HCEC 1CT (cell line): ENCODE results near the gene PCDHAC2.

Source experiments
- DNase-seq: peaks from one replicate; pipeline ENCODE4 v3.0.0-alpha.2; 2017

PCDHAC2 gene, protein sequence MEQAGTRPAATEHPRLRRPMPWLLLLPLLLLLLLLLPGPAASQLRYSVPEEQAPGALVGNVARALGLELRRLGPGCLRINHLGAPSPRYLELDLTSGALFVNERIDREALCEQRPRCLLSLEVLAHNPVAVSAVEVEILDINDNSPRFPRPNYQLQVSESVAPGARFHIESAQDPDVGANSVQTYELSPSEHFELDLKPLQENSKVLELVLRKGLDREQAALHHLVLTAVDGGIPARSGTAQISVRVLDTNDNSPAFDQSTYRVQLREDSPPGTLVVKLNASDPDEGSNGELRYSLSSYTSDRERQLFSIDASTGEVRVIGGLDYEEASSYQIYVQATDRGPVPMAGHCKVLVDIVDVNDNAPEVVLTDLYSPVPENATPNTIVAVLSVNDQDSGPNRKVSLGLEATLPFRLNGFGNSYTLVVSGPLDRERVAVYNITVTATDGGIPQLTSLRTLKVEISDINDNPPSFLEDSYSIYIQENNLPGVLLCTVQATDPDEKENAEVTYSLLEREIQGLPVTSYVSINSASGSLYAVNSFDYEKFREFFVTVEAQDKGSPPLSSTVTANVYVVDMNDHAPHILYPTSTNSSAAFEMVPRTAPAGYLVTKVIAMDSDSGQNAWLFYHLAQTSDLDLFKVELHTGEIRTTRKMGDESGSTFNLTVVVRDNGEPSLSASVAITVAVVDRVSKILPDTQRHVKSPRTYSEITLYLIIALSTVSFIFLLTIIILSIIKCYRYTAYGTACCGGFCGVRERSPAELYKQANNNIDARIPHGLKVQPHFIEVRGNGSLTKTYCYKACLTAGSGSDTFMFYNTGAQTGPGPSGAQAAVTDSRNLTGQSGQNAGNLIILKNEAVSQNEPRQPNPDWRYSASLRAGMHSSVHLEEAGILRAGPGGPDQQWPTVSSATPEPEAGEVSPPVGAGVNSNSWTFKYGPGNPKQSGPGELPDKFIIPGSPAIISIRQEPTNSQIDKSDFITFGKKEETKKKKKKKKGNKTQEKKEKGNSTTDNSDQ

GRCh38 chr5:140966293-140967225, at the start of gene PCDHAC2:
PCDHAC2 (plus strand) TSS chr5:140966476; CDS start chr5:140966767, 291 bp downstream.
- no peak for DNase-seq

DNA sequence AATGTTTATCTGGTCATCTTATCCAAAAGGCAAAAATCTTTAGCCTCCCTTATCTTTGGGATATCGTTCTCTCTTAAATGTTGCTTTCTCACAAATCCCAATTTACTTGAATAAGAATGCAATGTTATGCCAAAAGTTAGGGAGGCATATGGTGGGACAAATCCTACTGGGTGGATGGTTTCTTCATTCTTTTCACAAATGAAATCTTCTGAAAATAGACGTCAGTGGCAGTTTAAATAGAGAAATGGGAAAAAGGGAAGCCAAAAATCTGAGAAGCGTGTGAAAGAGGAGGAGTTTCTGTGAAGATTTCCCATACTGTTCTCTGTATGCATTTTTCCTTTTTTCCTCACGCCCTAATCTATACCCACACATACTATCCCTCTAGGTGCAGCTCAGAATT, 42.7 kb upstream of the PCDHAC2 start:
- DNase-seq: no peak

GRCh38 chr5:140925806-140926442, 40.4 kb upstream of the PCDHAC2 start, which contains the start of gene PCDHAC1:
PCDHAC1 (plus strand) TSS chr5:140926299; CDS start chr5:140926893, 594 bp downstream.
- DNase-seq: no peak

DNA sequence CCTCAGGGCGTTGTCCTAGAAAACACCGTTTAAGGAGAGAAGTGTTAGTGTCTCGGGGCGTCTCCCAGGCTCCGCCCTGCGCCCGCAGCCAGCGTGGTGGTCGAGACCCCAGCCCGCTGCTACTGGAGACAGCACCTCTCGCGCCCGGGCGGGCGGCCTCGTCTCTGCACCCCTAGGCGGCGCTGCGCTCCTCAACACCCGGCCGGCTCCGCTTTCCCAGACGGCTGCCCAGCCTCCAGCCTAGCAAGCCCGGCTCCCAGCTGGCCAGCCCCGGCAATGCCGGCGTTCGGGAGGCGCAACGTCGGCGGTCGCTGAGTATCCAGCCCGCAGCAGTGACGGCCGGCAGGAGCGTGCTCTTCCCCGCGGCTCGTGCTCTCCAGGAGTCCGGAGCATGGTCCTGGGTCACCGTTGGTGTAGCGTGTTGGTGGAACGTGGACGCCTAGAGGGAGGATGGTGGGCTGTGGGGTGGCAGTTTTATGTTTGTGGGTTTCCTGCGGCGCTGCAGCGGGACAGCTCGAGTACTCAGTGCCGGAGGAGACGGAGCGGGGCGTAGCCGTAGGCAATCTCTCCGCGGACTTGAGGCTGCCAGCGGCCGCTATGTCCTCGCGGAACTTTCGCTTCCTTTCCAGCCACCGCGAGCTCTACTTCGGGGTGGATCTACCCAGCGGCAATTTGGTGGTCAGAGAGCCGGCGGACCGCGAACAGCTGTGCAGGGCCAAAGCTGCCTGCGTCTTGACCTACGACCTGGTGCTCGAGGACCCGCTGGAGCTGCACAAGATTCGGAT, 39.6 kb upstream of the PCDHAC2 start:
- DNase-seq: no peak

DNA sequence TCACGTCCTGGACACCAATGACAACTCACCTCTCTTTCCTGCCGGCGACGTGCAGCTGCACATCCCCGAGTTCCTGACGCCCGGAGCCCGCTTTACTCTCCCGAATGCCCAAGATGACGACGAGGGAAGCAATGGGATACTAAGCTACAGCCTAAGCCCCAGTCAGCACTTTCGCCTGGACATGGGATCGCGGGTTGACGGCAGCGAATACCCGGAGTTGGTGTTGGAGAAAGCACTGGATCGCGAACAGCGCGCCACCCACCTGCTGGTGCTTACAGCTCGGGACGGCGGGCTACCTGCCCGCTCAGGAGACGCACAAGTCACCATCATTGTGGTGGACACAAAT, 39.1 kb upstream of the PCDHAC2 start:
- DNase-seq: no peak

DNA sequence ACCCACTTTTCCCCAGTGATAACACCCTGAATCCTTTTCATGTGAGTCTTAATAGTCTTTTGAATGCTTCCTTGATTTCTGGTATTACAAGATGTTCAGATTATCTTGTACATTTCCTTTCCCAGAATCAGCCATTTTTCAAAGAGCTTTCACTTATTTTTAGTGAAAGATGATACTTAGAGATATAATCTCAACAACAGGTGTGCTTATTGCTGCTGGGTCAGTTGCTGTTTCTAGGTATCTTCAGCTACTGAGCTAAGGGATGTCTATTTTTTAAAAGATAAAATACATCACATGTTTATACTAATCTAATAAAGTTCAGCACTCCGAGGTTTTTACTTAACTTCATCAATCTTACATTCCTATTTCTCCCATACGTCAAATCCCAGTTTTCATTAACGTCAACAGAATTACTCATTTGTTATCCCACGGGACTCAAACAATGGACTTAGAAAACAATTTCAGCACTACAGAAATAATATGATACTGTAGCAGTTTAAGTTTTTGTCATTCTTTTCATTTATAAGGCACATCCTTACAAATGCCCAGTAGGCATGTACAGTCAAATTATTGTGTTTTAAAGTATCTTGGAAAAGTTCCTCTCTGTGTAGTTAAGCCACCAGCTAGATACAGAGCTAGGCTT, 31.2 kb upstream of the PCDHAC2 start:
- no peak for DNase-seq

GRCh38 chr5:140946578-140946977, 19.7 kb upstream of the PCDHAC2 start:
- no peak for DNase-seq

- no peak for DNase-seq
Measured at GRCh38 chr5:140951636-140952035, 14.6 kb upstream of the PCDHAC2 start.

- DNase-seq: no peak
Measured at GRCh38 chr5:140953234-140953633, 13.0 kb upstream of the PCDHAC2 start.

- DNase-seq: no peak
Measured at GRCh38 chr5:140962190-140962589, 4.1 kb upstream of the PCDHAC2 start.

- DNase-seq: no peak
Measured at GRCh38 chr5:140964356-140964755, 1.9 kb upstream of the PCDHAC2 start.

DNA sequence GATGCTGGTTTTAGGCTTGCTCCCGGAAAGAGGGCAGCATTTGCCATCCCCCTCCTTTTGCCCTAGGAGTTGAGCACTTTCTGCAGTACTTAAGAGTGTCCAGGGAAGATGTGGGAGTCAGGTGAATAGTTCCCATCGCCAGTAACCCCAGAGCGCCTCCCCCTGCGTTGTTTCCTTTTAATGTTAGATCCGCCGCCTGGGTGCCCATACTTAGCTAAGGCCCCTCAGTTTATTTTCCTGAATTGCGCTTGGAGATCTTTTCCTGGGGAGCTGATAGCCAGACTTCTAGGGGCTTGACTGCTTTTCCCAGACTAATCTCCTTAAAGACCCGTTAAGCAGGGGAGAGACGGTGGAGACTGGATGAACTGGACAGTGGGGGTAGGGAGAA, 377 bp upstream of the PCDHAC2 start:
- DNase-seq: no peak

GRCh38 chr5:140967226-140967893, 1.1 kb downstream of the PCDHAC2 start:
- DNase-seq: no peak

DNA sequence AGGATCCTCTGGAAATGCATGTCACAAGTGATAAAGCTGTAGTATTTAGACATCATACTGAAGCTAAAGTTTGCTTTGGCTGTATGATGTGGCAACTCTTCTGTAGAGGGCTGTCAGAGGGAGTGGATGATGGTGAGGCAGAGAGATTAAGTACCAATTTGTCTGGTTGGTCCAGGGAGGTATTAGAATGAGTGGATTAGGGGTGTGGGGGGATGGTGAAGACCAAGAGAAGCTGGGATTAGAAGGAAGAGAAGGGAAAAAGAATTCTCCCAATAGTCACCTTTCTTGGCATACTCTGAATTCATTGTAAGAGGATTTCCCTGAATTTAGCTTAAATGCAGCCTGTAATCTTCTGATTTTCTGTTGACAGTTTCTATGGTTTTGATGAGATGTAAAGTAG, 3.6 kb downstream of the PCDHAC2 start:
- no peak for DNase-seq

DNA sequence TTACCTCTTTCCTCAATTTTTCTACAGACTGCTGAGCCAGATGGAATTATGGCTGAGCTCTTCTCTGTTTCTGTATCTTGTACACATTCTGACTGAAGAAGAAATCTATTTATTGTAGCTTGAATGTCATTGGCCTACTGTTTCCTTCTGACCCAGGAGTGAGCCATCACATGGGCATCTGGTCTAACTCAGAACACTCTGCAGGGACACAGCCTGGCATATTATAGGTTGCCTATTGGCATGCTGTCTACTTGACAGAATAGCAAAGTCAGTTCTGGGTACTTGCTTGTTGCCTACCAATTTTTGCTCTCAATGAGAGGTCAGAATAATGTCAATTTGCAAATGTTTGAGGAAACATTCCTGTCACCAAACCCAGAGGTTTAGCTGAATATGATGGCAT, 7.3 kb downstream of the PCDHAC2 start:
- no peak for DNase-seq

GRCh38 chr5:140977003-140977402, 10.7 kb downstream of the PCDHAC2 start:
- DNase-seq: no peak

DNA sequence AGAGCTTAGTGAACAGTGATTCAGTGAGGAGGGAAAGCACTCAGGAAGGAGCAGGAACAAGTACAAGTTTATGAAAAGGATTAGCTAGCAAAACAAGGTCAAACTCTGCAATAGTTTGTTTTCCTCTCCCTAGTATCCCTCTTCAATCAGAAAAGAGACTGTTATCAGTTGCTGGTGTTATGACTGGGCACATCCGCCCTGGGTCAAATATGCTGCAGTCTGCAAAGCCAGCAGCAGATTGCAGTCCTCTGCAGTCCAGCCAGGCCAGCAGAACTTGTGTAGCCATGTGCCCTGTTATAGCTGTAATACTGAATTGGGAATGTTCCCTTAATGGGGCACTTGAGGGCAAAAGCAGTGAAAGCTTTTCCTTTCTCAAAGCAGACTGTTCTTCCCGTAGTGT, 12.0 kb downstream of the PCDHAC2 start:
- DNase-seq: no peak

GRCh38 chr5:140978983-140979382, 12.7 kb downstream of the PCDHAC2 start:
- no peak for DNase-seq

DNA sequence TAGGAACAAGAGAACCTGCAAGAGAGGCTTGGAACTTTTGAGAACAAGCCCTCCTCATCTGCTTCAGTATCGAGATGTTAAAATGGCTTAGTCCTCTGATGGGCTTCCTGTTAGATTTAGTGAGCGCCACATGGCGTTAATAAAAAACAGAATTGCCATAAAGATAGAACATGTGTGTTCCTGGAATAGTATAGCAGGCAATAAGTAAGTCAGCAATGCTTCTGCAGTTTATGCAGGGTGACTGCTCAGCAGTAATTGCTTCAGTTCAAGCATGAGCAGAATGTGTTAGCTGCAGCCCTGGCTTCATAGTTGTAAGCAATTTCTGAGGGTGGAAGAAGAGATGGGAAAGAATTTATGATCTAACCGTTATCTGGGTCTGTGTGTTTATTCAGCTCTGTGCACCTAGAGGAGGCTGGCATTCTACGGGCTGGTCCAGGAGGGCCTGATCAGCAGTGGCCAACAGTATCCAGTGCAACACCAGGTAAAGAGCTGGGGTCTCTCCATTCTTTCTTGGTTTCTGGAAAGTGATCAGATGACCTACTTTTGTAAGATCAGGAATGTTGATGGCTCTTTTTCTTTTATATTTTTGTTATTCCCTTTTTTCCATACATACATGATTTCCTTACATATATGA, 15.9 kb downstream of the PCDHAC2 start:
- no peak for DNase-seq

DNA sequence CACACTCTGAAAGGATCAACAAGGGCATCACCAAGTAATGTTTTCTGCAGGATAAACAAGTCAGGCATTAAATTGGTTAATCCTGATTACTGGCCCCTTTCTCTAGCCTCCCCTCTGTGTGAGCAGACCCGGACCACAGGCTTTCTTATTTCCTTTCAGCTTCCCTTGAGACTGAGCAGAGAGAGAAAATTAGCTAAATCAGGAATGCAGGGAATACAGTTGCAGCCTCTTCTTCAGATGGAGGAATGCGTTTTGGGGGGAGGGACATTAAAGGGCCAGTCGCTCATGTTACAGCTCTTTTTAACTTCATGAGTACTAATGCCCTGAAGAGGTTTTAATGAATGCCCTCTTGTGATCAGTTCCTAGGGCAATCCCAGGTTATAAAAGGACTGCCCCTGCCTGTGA, 19.8 kb downstream of the PCDHAC2 start:
- DNase-seq: no peak
